GM13976 (cell line): ENCODE measurements around the gene RS1.

ENCODE experiments used
- DNase-seq: peaks from one replicate; pipeline ENCODE4 v3.0.0; 2012; ENCODE audit warnings: low spot score
- CTCF ChIP-seq: IDR thresholded peaks from 2 replicates; pipeline ENCODE4 v1.5.1; 2012; ENCODE audit warnings: borderline replicate concordance, mild to moderate bottlenecking; ENCODE audit not compliant: insufficient read depth; ENCODE audit errors: extremely low read depth, missing control alignments, control extremely low read depth
- in situ Hi-C: fragments of 300-500 bp; cut with MboI; formaldehyde crosslinking; loops from one replicate; pipeline ENCODE4 v1.12.0; 2022; ENCODE audit warnings: low sequenced_read_pairs, mixed read lengths, inconsistent platforms; ENCODE audit not compliant: unreplicated experiment

RS1 gene

GRCh38 chrX:18672008-18672407, at the start of gene RS1:
Gene RS1 (minus strand): TSS chrX:18672108. CDS start chrX:18672068, 40 bp downstream.
- in situ Hi-C loops, result no loop called here
- DNase-seq, result no peak
- no peak for TF ChIP-seq CTCF

GRCh38 chrX:18719852-18720251, 47.9 kb upstream of the RS1 start:
- DNase-seq, result no peak
- TF ChIP-seq CTCF, result no peak
- in situ Hi-C loops, result no loop called here

- no peak for TF ChIP-seq CTCF
- no peak for DNase-seq
These were observed 43.0 kb upstream of the RS1 start for GRCh38 chrX:18714910-18715309.

DNA sequence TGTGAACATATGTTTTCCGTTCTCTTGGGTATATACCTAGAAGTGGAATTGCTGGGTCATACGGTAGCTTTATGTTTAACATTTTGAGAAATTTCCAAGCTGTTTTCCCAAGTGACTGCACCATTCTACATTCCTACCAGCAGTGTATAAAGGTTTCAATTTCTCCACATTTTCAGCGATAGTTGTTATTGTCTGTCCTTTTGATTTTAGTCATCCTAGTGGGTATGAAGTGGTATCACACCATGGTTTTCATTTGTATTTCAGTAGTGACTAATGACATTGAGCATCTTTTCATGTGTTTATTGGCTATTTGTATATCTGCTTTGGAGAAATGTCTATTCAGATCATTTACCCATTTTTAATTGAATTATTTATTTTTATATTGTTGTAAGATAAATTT, 37.9 kb upstream of the RS1 start:
- in situ Hi-C loops, result no loop called here
- no peak for TF ChIP-seq CTCF
- DNase-seq, result no peak

More at GRCh38 chrX:18714910-18715309, 43.0 kb upstream of the RS1 start:
- in situ Hi-C loops, result no loop called here

GRCh38 chrX:18707426-18708049, 35.6 kb upstream of the RS1 start, which contains the start of gene PPEF1:
Gene PPEF1 (plus strand): TSS chrX:18707645. CDS start chrX:18707781, 136 bp downstream.
- in situ Hi-C loops, result no loop called here
- TF ChIP-seq CTCF, result no peak
- peak; percentile 38 for DNase-seq

GRCh38 chrX:18702362-18703195, 30.7 kb upstream of the RS1 start:
- TF ChIP-seq CTCF, result no peak
- in situ Hi-C loops, result no loop called here
- DNase-seq, result no peak
